A673 (cell line): ENCODE data around the gene PRR5L.

Source experiments
- CTCF ChIP-seq: fragments of 300-800, 200-600 bp; sonication (generic); conservative IDR thresholded peaks from 2 replicates; pipeline ENCODE4 v1.5.1; 2017; ENCODE audit warnings: low read depth, mild to moderate bottlenecking, antibody characterized with exemption, low read length, moderate library complexity, mixed read lengths
- EZH2 ChIP-seq: fragments of 200-600 bp; sonication (generic); IDR thresholded peaks from 2 replicates; pipeline ENCODE4 v1.6.1; 2017; ENCODE audit warnings: borderline replicate concordance, low read depth, mild to moderate bottlenecking, mixed read lengths, antibody characterized with exemption, low read length; ENCODE audit not compliant: poor library complexity, severe bottlenecking

- TF ChIP-seq CTCF (no peak), EZH2 (no peak)
Observed at GRCh38 chr11:36314434-36314767, 18.3 kb downstream of the PRR5L start.
